Astrocyte of the cerebellum (primary cell): ENCODE measurements around the gene BLTP3B.

Experiments used
- DNase-seq: peaks from one replicate; pipeline ENCODE4 v3.0.0-alpha.2; 2011; ENCODE audit warnings: low read depth
- H3K4me3 ChIP-seq: 2 replicates; pipeline ENCODE4 v1.5.1; 2011; ENCODE audit warnings: mild to moderate bottlenecking, low read depth, low read length, moderate library complexity
- in situ Hi-C: cut with HindIII; loops from 2 replicates; pipeline ENCODE4 v1.10.0; 2017; ENCODE audit warnings: low sequenced_read_pairs
- TF ChIP-seq, protein P1 (sequence below): IDR thresholded peaks from 2 replicates; pipeline ENCODE4 v1.5.1; 2012; ENCODE audit warnings: low read length, low read depth, moderate library complexity, mild to moderate bottlenecking; ENCODE audit errors: missing control alignments

Gene BLTP3B

DNA sequence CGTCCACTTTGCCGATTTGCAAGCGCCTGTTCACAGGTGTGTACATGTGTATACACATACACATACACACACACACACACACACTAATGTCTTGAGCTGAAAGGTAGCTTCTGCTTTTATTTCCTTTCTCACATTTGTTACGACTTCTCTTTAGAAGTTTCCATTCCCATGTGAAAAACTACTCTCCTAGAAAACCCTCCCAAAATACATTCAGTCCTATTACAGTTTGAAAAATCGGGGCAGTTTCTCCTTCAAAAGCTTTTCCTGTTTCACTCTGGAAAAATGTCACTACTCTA, 3.9 kb downstream of the BLTP3B start:
- TF ChIP-seq, protein P1, sequence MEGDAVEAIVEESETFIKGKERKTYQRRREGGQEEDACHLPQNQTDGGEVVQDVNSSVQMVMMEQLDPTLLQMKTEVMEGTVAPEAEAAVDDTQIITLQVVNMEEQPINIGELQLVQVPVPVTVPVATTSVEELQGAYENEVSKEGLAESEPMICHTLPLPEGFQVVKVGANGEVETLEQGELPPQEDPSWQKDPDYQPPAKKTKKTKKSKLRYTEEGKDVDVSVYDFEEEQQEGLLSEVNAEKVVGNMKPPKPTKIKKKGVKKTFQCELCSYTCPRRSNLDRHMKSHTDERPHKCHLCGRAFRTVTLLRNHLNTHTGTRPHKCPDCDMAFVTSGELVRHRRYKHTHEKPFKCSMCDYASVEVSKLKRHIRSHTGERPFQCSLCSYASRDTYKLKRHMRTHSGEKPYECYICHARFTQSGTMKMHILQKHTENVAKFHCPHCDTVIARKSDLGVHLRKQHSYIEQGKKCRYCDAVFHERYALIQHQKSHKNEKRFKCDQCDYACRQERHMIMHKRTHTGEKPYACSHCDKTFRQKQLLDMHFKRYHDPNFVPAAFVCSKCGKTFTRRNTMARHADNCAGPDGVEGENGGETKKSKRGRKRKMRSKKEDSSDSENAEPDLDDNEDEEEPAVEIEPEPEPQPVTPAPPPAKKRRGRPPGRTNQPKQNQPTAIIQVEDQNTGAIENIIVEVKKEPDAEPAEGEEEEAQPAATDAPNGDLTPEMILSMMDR, result no peak
- in situ Hi-C loops, result no loop called here
- DNase-seq, result no peak
- H3K4me3 ChIP-seq, result no peak overlapping the region

DNA sequence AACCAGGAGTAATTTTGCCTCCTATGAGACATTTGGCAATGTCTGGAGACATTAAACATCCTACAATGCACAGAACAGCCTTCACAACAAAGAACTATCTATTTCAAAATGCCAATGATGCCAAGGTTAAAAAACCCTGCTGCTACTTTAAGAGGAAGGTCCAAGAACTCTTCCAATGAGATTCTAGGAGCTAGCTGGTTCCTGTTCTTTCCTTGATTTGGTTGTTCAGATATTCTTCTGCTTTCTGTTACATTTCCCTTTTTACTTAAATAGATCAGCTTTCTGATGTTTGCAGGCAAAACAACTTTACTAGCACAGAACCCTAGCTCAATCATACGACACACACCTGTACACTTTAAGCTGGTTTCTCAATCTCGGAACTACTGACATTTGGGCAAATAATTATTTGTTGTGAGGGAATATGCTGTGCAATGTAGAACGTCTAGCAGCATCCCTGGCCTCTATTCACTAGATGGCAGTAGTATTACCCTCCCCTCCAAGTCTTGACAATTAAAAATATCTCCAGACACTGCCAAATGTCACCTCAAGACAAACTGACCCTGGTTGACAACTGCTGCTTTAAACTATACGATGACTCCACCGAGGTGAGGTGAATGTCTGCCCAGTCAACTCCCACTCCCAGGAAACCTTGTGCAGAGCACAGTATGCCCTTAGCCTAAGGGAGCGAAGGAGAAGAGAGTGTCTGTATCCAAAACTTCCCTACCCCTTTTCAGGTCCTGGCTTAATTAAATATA, 4.4 kb downstream of the BLTP3B start:
- in situ Hi-C loops, result no loop called here
- TF ChIP-seq, protein P1, result peak; percentile 45
- DNase-seq, result no peak
- no peak overlapping the region for H3K4me3 ChIP-seq

DNA sequence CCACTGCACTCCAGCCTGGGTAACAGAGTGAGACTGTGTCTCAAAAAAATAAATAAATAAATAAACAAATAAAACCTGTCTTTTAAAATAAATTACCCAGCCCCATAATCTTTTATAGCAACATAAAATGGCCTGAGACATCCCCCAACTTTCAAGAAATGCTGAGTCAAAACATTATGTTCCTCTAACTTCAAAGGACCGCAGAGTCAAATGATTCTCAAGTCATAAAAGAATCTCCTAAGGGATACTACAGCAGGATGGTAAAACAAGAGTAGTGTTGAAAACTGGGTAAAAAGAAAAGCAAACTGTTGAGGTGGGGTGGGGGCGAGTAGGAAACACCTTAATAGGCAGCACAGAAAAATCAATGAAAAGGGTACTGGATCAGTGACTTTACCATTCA, 9.5 kb downstream of the BLTP3B start:
- no peak overlapping the region for H3K4me3 ChIP-seq
- TF ChIP-seq, protein P1, result no peak
- DNase-seq, result no peak
- in situ Hi-C loops, result no loop called here

DNA sequence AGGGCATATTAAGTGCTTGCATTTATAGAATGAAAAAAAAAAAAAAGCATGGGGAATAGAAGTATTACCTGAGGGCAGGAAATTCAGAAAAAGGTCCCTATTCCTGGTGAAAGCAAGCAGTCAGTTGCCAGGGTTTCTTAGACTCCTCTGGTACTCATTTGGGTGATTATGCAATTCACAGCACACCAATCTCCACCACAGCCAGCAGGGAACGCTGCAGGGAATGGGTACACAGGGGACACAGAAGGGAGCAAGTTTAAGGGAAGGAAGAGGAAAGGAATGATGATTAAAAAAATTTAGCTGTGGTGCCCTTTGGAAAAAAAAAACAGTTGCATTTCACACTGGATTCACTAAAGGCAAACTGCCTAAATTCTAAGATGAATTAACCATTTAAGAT, 14.2 kb downstream of the BLTP3B start:
- TF ChIP-seq, protein P1, result peak; percentile 42
- DNase-seq, result no peak
- H3K4me3 ChIP-seq, result no peak overlapping the region
- in situ Hi-C loops, result loop anchor here (5.0 kb wide), 1 partner anchor 66 kb away; no protein-coding TSS in a partner anchor

DNA sequence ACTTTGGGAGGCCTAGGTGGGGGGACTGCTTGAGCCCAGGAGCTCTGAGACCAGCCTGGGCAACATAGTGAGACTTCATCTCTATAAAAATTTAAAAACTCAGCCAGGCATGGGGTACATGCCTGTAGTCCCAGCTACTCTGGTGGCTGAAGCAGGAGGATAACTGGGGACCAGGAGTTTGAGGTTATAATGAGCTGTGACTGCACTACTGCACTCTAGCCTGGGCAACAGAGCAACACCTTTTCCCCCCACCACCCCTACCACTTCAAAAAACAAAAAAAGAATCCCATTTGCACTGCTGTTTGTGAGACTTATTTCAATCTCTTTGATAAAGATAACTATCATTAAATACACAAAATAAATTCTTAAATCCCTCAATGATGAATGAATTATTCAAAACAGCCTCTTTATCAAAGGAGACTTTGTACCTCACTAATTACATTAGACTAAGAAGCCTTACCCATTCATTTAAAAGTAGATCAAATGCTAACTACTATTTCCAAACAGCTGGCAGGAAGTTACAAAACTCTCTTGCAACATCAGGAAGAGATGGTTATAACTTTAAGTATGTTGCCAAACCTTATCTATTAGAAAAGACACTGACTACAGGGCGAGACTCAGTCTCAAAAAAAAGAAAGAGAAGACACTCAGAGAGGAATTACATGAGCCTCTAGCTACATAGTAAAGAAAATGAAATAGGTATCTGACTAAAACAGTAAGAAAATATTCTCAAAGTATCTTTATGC, 14.7 kb downstream of the BLTP3B start:
- TF ChIP-seq, protein P1, result no peak
- H3K4me3 ChIP-seq, result no peak overlapping the region
- no peak for DNase-seq
- in situ Hi-C loops, result loop anchor here (5.0 kb wide), 1 partner anchor 66 kb away; no protein-coding TSS in a partner anchor

DNA sequence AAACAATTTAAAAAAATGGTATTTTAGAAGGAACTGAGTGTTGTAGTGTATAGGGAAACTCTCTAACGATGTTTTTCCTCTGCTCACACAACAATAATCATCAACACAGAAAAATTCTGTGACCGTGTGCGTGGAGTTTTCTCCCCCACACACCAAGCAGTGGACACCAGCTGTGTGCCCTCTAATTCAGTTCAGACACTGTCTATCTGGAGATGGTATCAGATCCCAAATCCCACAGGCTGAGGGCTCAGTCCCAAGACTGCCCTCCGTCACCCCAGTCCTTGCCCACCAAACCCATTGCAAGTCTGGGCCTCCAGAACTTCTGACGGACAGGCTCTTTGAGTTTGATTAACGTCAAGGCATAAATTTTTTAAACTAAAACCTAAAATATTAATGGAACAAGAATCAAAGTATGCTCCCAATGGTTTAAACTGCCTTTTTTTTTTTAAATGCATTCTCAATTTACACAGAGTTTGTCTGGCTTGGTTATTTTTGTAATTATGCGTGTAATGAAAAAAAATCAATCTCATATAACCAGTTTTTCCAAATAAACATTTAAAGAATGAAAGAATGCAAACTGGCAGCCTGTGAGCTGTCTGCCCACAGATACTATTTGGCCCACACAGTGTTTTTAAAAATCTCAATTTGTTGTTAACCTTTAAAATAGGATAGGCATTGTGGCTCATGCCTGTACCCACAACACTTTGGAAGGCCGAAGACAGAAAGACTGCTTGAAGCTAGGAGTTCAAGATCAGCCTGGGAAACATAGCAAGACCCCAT, 19.2 kb downstream of the BLTP3B start:
- TF ChIP-seq, protein P1, result no peak
- no peak overlapping the region for H3K4me3 ChIP-seq
- DNase-seq, result no peak
- in situ Hi-C loops, result no loop called here
